Measurements from ENCODE around the gene ASAP2. TPM values are rescaled to one million over a fixed set of nuclear protein-coding genes. Genes with fewer than 3 reads are reported as not detected.
A peak's percentile ranks its signal among the peaks of the same experiment; 100 is the strongest.

The ASAP2 gene
- total and polyA plus RNA-seq, 9 of the 15 experiments (the other 6 are each of a cell fraction or from before 2014, with no cell fraction given) = 0.06 to 4.3 (median 3.1) TPM

DNA sequence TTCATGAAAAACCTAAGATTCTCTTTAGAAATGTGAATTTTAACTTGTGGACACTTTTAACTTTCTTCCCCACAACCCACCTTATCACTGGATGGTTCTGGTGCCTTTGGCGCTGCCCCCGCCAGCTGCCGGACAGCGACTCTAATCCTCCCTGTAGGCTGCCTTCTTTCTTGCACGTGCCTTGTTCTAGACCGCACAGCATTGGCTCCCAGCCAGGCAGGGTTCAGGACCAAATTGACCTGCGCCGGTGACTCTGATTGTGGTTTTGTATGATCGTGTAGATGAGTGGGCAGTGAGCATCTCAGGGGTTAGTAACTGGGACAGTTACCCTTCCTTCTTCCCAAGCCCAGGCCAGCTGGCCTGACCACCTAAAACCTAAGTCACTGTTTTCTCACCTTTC lies 106.8 kb downstream of the ASAP2 start:
- POLR2A ChIA-PET = no interaction called here
- Histone ChIP-seq H3K9me3 (replicated peaks; ENCODE audit: control insufficient read depth, insufficient read depth, low read depth, low read length) (no peaks in the 10 kb centered on the region; the same call in 1 of the 2 replicates), H3K9me1 (ENCODE audit: control insufficient read depth, insufficient read depth, low read length) (no peaks in the 10 kb centered on the region), H3K4me2 (ENCODE audit: insufficient read depth, low read length) (no peak overlapping the region), H3K4me1 (replicated peaks in 1 of 2; ENCODE audit: control insufficient read depth in 2 of 2, insufficient read depth in 2 of 2, low read length in 2 of 2) (peaks cover 3 to 4% of the 10 kb centered on the region in 2 experiments; a peak in 3 of 5 replicates), H3K9ac (ENCODE audit: insufficient read depth in 1 of 2, low read depth in 2 of 2, low read length in 2 of 2) (no peak overlapping the region), H3K4me3 (no peak overlapping the region), H4K20me1 (replicated peaks; ENCODE audit: control insufficient read depth, insufficient read depth, low read length) (no peaks in the 10 kb centered on the region), H2AFZ (ENCODE audit: low read depth, low read length) (no peak overlapping the region), H3K79me2 (ENCODE audit: control insufficient read depth, insufficient read depth, low read length) (no peaks in the 10 kb centered on the region), H3K27me3 (ENCODE audit: control insufficient read depth in 2 of 2, insufficient read depth in 2 of 2, low read length in 2 of 2) (peaks cover 5 to 35% of the 10 kb centered on the region in 2 experiments; a peak in 4 of 5 replicates), H3K27ac (ENCODE audit: extremely low read depth, low read depth, low read length) (no peak overlapping the region), H3K36me3 (ENCODE audit: control insufficient read depth, insufficient read depth, low read length) (no peaks in the 10 kb centered on the region)
- FAIRE-seq = no peak
- peak; percentile 77 for ATAC-seq
- DNase-seq (ENCODE audit: extremely low read depth in 1 of 4, low spot score in 3 of 4) = peak; percentile 46 to 77 (median 56)
- in situ Hi-C loops (cut with MboI) (no loop called here), intact Hi-C loops (cut with micrococcal nuclease) (no loop called here)
- CTCF ChIA-PET (ENCODE audit: low intra/inter-chr PET ratio) = no interaction called here
- WGBS (ENCODE audit: insufficient coverage, low coverage, missing lambda C conversion rate) = 0% methylated on average over 9 of the region's 9 CpGs
- no TSS peak for BruUV-seq (replicated peaks)
- TF ChIP-seq BRCA1 (IDR thresholded peaks at IDR 0.05) = no peak
- no peak for TF ChIP-seq BRCA1 (CRISPR knock-in tag; IDR thresholded peaks at IDR 0.05)
- no peak for TF ChIP-seq ZNF124 (CRISPR knock-in tag; IDR thresholded peaks at IDR 0.05)
- TF ChIP-seq ZNF507 (tag; conservative IDR thresholded peaks at IDR 0.05) = no peak
- TF ChIP-seq ZNF695 (CRISPR knock-in tag; IDR thresholded peaks at IDR 0.05) = no peak
- no peak for TF ChIP-seq RBM22 (IDR thresholded peaks at IDR 0.05; ENCODE audit: low read depth, low read length, poor library complexity, severe bottlenecking)
- peak; percentile 18; the same call in 1 of the 2 replicates for TF ChIP-seq GATA2 (CRISPR knock-in tag; IDR thresholded peaks at IDR 0.05)
- TF ChIP-seq SAFB2 (IDR thresholded peaks at IDR 0.05; ENCODE audit: borderline replicate concordance, low read depth, low read length, severe bottlenecking) = no peak
- no peak for TF ChIP-seq HEY1 (CRISPR knock-in tag; IDR thresholded peaks at IDR 0.05; ENCODE audit: borderline replicate concordance)
- no peak for TF ChIP-seq NR3C1 (CRISPR knock-in tag; IDR thresholded peaks at IDR 0.05)
- no peak for TF ChIP-seq SMARCE1 (IDR thresholded peaks at IDR 0.05)
- TF ChIP-seq, protein P1, sequence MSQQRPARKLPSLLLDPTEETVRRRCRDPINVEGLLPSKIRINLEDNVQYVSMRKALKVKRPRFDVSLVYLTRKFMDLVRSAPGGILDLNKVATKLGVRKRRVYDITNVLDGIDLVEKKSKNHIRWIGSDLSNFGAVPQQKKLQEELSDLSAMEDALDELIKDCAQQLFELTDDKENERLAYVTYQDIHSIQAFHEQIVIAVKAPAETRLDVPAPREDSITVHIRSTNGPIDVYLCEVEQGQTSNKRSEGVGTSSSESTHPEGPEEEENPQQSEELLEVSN (IDR thresholded peaks at IDR 0.05; ENCODE audit: borderline replicate concordance in 1 of 2, extremely low read depth in 1 of 2, insufficient read depth in 1 of 2, insufficient read length in 1 of 2, low read depth in 1 of 2, low read length in 1 of 2, poor library complexity in 1 of 2, severe bottlenecking in 1 of 2) = peak in 1 of 2 experiments; percentile 32
- TF ChIP-seq MEIS2 (IDR thresholded peaks at IDR 0.05; ENCODE audit: partially characterized antibody) = no peak
- no peak for TF ChIP-seq NFRKB (IDR thresholded peaks at IDR 0.05; ENCODE audit: low read depth)
- TF ChIP-seq, protein P2, sequence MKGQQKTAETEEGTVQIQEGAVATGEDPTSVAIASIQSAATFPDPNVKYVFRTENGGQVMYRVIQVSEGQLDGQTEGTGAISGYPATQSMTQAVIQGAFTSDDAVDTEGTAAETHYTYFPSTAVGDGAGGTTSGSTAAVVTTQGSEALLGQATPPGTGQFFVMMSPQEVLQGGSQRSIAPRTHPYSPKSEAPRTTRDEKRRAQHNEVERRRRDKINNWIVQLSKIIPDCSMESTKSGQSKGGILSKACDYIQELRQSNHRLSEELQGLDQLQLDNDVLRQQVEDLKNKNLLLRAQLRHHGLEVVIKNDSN (CRISPR knock-in tag; IDR thresholded peaks at IDR 0.05) = peak; percentile 62
- TF ChIP-seq CHD1 (IDR thresholded peaks at IDR 0.05; ENCODE audit: low read length) = no peak
- TF ChIP-seq RNF2 (IDR thresholded peaks at IDR 0.05) = peak; percentile 42; the same call in 1 of the 2 replicates
- no peak for TF ChIP-seq TCF7 (IDR thresholded peaks at IDR 0.05; ENCODE audit: borderline replicate concordance)
- 0 out of 2 replicates have a peak, but pooled peaks have one; percentile 39 for TF ChIP-seq HDAC2 (IDR thresholded peaks at IDR 0.05)
- TF ChIP-seq RBM34 (IDR thresholded peaks at IDR 0.05; ENCODE audit: borderline replicate concordance, insufficient read depth, low read length) = no peak
- TF ChIP-seq, protein P3, sequence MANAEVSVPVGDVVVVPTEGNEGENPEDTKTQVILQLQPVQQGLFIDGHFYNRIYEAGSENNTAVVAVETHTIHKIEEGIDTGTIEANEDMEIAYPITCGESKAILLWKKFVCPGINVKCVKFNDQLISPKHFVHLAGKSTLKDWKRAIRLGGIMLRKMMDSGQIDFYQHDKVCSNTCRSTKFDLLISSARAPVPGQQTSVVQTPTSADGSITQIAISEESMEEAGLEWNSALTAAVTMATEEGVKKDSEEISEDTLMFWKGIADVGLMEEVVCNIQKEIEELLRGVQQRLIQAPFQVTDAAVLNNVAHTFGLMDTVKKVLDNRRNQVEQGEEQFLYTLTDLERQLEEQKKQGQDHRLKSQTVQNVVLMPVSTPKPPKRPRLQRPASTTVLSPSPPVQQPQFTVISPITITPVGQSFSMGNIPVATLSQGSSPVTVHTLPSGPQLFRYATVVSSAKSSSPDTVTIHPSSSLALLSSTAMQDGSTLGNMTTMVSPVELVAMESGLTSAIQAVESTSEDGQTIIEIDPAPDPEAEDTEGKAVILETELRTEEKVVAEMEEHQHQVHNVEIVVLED (CRISPR knock-in tag; IDR thresholded peaks at IDR 0.05) = no peak
- TF ChIP-seq GTF2F1 (IDR thresholded peaks at IDR 0.05; ENCODE audit: low read depth, low read length) = no peak
- no peak for TF ChIP-seq SRSF3 (IDR thresholded peaks at IDR 0.05; ENCODE audit: insufficient read depth, low read length)
